Measurements from ENCODE around the gene SLC17A3.

GRCh38 chr6:25804804-25805203 lies 69.2 kb downstream of the SLC17A3 start:
- TF ChIP-seq CTCF (IDR thresholded peaks at IDR 0.05; ENCODE audit: borderline replicate concordance, extremely low read depth, low read length, poor library complexity, severe bottlenecking) (no peak), EZH2 (IDR thresholded peaks at IDR 0.05; ENCODE audit: borderline replicate concordance, low read depth, low read length, severe bottlenecking) (no peak)
